T-cell (primary cell): ENCODE data around the gene NSD2. TPM values are rescaled to one million over a fixed set of nuclear protein-coding genes. Genes with fewer than 3 reads are reported as not detected.

Experiments used
- ATAC-seq, 4 experiments: fragments of 200-7000 bp in 3 of 4; fragments of 150-1000 bp in 1 of 4; cut with Tn5 transposase; replicated peaks in 1 of 4; 1 replicate in 3 of 4; 2 replicates in 1 of 4; pipeline ENCODE4 v1.10.0; 2021; ENCODE audit warnings: moderate library complexity in 3 of 4, mild to moderate bottlenecking in 2 of 4, moderate number of reproducible peaks in 1 of 4
- CTCF ChIA-PET, 2 donors: fragments of 300-600 bp; sonication (Branson Sonifier 250); formaldehyde crosslinking; loops; one replicate each; lab custom pipeline; 2022; ENCODE audit warnings: antibody characterized with exemption in 2 of 2; lab: Charles Lee
- POLR2A ChIA-PET, 2 donors: fragments of 300-600 bp; sonication (Branson Sonifier 250); formaldehyde crosslinking; loops; one replicate each; lab custom pipeline; 2022; ENCODE audit warnings: antibody characterized with exemption in 2 of 2; lab: Charles Lee
- DNase-seq, 35 experiments: peaks; one replicate each; pipeline versions ENCODE4 v3.0.0 to v3.0.0-alpha.2; 2013 to 2023
- H3K27ac ChIP-seq: one replicate; pipeline ENCODE4 v1.5.1; 2013; ENCODE audit warnings: low read length
- H3K27me3 ChIP-seq, 2 experiments: replicated peaks in 1 of 2; 1 replicate in 1 of 2; 2 replicates in 1 of 2; pipeline versions ENCODE4 v1.6.1 to v1.7.0; 2013; ENCODE audit warnings: low read length in 1 of 2, mixed read lengths in 1 of 2; ENCODE audit not compliant: control insufficient read depth in 2 of 2, insufficient read depth in 2 of 2; ENCODE audit errors: extremely low read depth in 1 of 2
- H3K36me3 ChIP-seq, 2 donors: 1 replicate in 1 of 2; 2 replicates in 1 of 2; pipeline versions ENCODE4 v1.6.1 to v1.7.0; 2013; ENCODE audit warnings: low read length in 1 of 2; ENCODE audit not compliant: control insufficient read depth in 2 of 2, insufficient read depth in 1 of 2; ENCODE audit errors: extremely low read depth in 1 of 2
- H3K4me1 ChIP-seq, 2 experiments: 1 replicate in 1 of 2; 2 replicates in 1 of 2; pipeline versions ENCODE4 v1.6.1 to v1.7.0; 2013; ENCODE audit warnings: low read length in 2 of 2, mixed read lengths in 1 of 2; ENCODE audit not compliant: insufficient read depth in 2 of 2, control insufficient read depth in 1 of 2; ENCODE audit errors: extremely low read depth in 1 of 2
- H3K4me3 ChIP-seq, 2 donors: 1 replicate in 1 of 2; 2 replicates in 1 of 2; pipeline versions ENCODE4 v1.5.1 to v1.7.0; 2013; ENCODE audit warnings: mild to moderate bottlenecking in 2 of 2, low read length in 1 of 2, moderate library complexity in 1 of 2; ENCODE audit not compliant: control insufficient read depth in 1 of 2; ENCODE audit errors: extremely low read depth in 1 of 2
- H3K9me3 ChIP-seq: 2 replicates; pipeline ENCODE4 v1.7.0; 2013
- H3K27ac Mint-ChIP-seq, 2 donors: one replicate each; pipeline ENCODE4 v1.8.0; 2020 to 2021; ENCODE audit warnings: mild to moderate bottlenecking in 2 of 2, mixed read lengths in 2 of 2
- H3K27me3 Mint-ChIP-seq, 2 donors: one replicate each; pipeline ENCODE4 v1.8.0; 2021 to 2022; ENCODE audit warnings: mixed read lengths in 2 of 2
- H3K36me3 Mint-ChIP-seq: one replicate; pipeline ENCODE4 v1.8.0; 2021; ENCODE audit warnings: mixed read lengths
- H3K4me1 Mint-ChIP-seq, 3 donors: one replicate each; pipeline ENCODE4 v1.8.0; 2020 to 2022; ENCODE audit warnings: mixed read lengths in 3 of 3, mild to moderate bottlenecking in 1 of 3
- H3K4me3 Mint-ChIP-seq, 3 donors: one replicate each; pipeline ENCODE4 v1.8.0; 2020 to 2022; ENCODE audit warnings: mild to moderate bottlenecking in 3 of 3, mixed read lengths in 3 of 3, moderate library complexity in 3 of 3
- H3K9me3 Mint-ChIP-seq, 3 donors: one replicate each; pipeline ENCODE4 v1.8.0; 2020 to 2022; ENCODE audit warnings: mixed read lengths in 3 of 3
- WGBS: methylation state at CpG from one replicate; pipeline ENCODE4 v1.1.5; 2013; ENCODE audit warnings: missing lambda C conversion rate; ENCODE audit not compliant: insufficient coverage; 5-methylcytosine and 5-hydroxymethylcytosine counted together
- total RNA-seq, 35 experiments: library from RNA in 6 of 35; stranded (reverse) in 6 of 35; fragments of 120-200 nt in 1 of 35; gene quantifications; one replicate each; pipeline versions ENCODE4 v1.2.1 to v1.2.4 and lab custom pipeline; 2013 to 2026

The NSD2 gene
- total RNA-seq, 5 donors from 2014 or later (not counting 1 experiment from before 2014, with no cell fraction given) = 40.8 to 55.3 (median 48.3) TPM

GRCh38 chr4:1883583-1883982 lies 12.4 kb downstream of the NSD2 start:
- Mint-ChIP-seq H3K36me3 (peaks cover 5% of the 10 kb centered on the region), H3K27me3 (no peaks in the 10 kb centered on the region), H3K4me3 (no peak overlapping the region), H3K9me3 (no peaks in the 10 kb centered on the region), H3K27ac (no peak overlapping the region), H3K4me1 (peaks cover 35 to 45% (median 41%) of the 10 kb centered on the region in 3 donors)
- Histone ChIP-seq H3K9me3 (no peaks in the 10 kb centered on the region), H3K27me3 (no peaks in the 10 kb centered on the region), H3K4me3 (no peak overlapping the region), H3K36me3 (no peaks in the 10 kb centered on the region), H3K27ac (no peak overlapping the region), H3K4me1 (peaks cover 2 to 7% of the 10 kb centered on the region in 2 experiments)
- CTCF ChIA-PET = interaction anchor here in 1 of 2 donors (0.6 kb wide), 1 partner anchor 1125 kb away, joined by 9 read pairs; no protein-coding TSS in a partner anchor
- 91% methylated on average over 4 of the region's 8 CpGs for WGBS
- ATAC-seq = no peak
- no peak for DNase-seq
- POLR2A ChIA-PET = no interaction called here

GRCh38 chr4:1885414-1885813 lies 14.2 kb downstream of the NSD2 start:
- POLR2A ChIA-PET = no interaction called here
- no peaks in the 10 kb centered on the region for H3K9me3 ChIP-seq
- H3K4me1 Mint-ChIP-seq = peaks cover 28 to 37% (median 29%) of the 10 kb centered on the region in 3 donors
- no peaks in the 10 kb centered on the region for H3K27me3 Mint-ChIP-seq
- H3K36me3 Mint-ChIP-seq = peaks cover 5% of the 10 kb centered on the region
- DNase-seq (no peak), ATAC-seq (no peak)
- WGBS = 100% methylated on average over 1 of the region's 2 CpGs
- no peak overlapping the region for H3K27ac ChIP-seq
- H3K4me1 ChIP-seq = peaks cover 0 to 3% of the 10 kb centered on the region in 2 experiments
- H3K9me3 Mint-ChIP-seq = no peaks in the 10 kb centered on the region
- no peak overlapping the region for H3K4me3 ChIP-seq
- no peaks in the 10 kb centered on the region for H3K36me3 ChIP-seq
- CTCF ChIA-PET = interaction anchor here in 1 of 2 donors (0.6 kb wide), 1 partner anchor 38 kb away, joined by 5 read pairs; no protein-coding TSS in a partner anchor
- H3K4me3 Mint-ChIP-seq = no peak overlapping the region
- H3K27ac Mint-ChIP-seq = no peak overlapping the region
- H3K27me3 ChIP-seq = no peaks in the 10 kb centered on the region

DNA sequence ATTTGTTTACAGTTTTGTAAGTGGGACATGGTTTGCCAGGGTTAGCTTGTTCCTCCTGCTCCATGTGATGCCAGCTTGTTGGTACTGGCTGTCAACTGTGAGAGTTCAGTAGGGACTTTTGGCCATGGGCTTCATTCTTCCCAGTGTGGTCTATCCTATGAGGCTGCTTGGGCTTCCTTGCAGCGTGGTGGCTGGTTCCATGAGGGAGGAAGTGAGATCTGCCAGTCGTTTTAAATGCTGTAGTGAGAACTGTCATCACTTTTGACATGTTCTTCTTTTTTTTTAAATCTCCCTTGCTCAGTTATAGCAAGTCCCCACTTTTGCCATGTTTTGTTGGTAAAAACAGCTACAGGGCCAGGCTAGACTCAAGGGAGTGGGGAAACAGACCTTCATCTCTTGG lies 15.9 kb downstream of the NSD2 start:
- no peaks in the 10 kb centered on the region for H3K27me3 ChIP-seq
- POLR2A ChIA-PET = no interaction called here
- H3K9me3 Mint-ChIP-seq = no peaks in the 10 kb centered on the region
- H3K4me1 ChIP-seq = peaks cover 0 to 3% of the 10 kb centered on the region in 2 experiments
- CTCF ChIA-PET = interaction anchor here (0.6 to 1.0 kb wide), 3 partner anchors 8 to 17 kb away, joined by 3 to 4 read pairs (median 3); no protein-coding TSS in a partner anchor
- ATAC-seq = no peak
- H3K27ac Mint-ChIP-seq = no peak overlapping the region
- H3K36me3 ChIP-seq = no peaks in the 10 kb centered on the region
- no peak overlapping the region for H3K27ac ChIP-seq
- H3K36me3 Mint-ChIP-seq = peaks cover 4% of the 10 kb centered on the region
- H3K4me1 Mint-ChIP-seq = peaks cover 18 to 29% (median 24%) of the 10 kb centered on the region in 3 donors
- H3K27me3 Mint-ChIP-seq = no peaks in the 10 kb centered on the region
- no peaks in the 10 kb centered on the region for H3K9me3 ChIP-seq
- H3K4me3 ChIP-seq = no peak overlapping the region
- no CpG with 5 or more reads among the region's 2 CpGs for WGBS
- no peak for DNase-seq
- H3K4me3 Mint-ChIP-seq = no peak overlapping the region

DNA sequence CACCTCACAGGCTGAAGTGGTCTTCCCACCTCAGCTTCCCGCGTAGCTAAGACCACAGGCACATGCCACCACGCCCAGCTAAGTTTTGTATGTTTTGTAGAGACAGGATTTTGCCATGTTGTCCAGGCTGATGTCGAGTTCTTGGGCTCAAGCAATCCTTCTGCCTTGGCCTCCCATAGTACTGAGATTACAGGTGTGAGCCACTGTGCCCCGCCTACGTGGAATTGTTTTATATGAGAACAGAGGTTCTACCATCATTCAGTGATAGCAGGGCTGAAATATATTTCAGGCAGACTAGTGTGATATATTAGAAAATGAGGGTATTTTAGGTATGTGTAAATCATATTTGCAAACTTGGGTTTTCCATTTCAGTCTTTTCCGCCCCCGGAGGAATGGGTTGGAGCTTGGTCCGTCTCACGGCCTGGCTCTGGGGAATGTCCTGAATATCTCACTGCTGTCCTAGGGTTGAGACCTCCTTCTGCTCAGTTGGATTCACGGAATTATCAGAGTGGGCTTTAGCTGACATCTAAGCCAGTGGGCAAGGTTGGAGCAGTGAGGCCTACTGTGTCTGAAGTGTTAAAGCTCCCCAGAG lies 19.9 kb downstream of the NSD2 start:
- H3K27me3 Mint-ChIP-seq = no peaks in the 10 kb centered on the region
- Histone ChIP-seq H3K9me3 (no peaks in the 10 kb centered on the region), H3K27me3 (no peaks in the 10 kb centered on the region), H3K4me1 (no peaks in the 10 kb centered on the region), H3K4me3 (no peak overlapping the region), H3K36me3 (no peaks in the 10 kb centered on the region), H3K27ac (no peak overlapping the region)
- ChIA-PET POLR2A (interaction anchor here in 1 of 2 donors (0.6 kb wide), 1 partner anchor 83 kb away, joined by 3 read pairs; no protein-coding TSS in a partner anchor), CTCF (interaction anchor here in 1 of 2 donors (0.7 kb wide), 1 partner anchor 31 kb away, joined by 4 read pairs; no protein-coding TSS in a partner anchor)
- peaks cover 9 to 22% (median 10%) of the 10 kb centered on the region in 3 donors for H3K4me1 Mint-ChIP-seq
- H3K9me3 Mint-ChIP-seq = no peaks in the 10 kb centered on the region
- H3K36me3 Mint-ChIP-seq = peaks cover 6% of the 10 kb centered on the region
- 97% methylated on average over 9 of the region's 11 CpGs for WGBS
- H3K4me3 Mint-ChIP-seq = no peak overlapping the region
- ATAC-seq = no peak
- DNase-seq = no peak
- no peak overlapping the region for H3K27ac Mint-ChIP-seq

DNA sequence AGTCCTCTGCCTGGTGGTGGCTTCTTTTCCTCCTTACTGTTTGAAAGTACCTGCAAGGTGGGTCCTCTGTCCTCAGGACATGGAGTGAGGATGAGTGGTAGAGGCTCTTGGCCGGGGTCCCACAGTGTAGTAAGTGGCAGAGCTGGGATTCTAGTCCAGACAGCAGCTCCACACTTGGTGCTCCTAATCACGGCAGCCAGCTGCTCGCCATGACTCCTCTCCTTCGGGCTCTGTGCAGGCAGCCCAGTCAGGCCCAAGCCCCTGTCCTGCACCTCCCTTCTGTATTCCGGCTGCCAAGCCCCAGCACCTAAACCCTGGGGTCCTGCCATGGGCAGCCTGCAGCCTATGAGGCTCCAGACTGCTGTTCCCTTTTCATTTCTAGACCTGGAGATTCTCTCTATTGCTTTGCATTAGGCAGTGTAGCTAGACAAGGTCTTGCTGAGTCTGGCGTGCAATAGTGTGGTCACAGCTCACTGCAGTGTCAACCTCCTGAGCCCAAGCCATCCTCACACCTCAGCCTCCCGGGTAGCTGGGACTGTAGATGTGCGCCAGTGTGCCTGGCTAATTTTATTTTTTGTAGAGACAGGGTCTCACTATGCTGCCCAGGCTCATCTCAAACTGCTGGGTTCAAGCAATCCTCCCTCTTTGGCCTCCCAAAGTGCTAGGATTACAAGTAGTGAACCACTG lies 24.9 kb downstream of the NSD2 start:
- Histone ChIP-seq H3K36me3 (peaks cover 1 to 4% of the 10 kb centered on the region in 2 donors), H3K9me3 (no peaks in the 10 kb centered on the region), H3K27ac (no peak overlapping the region), H3K4me3 (no peak overlapping the region), H3K4me1 (peaks cover 0 to 5% of the 10 kb centered on the region in 2 experiments), H3K27me3 (no peaks in the 10 kb centered on the region)
- WGBS = 96% methylated on average over 6 of the region's 8 CpGs
- CTCF ChIA-PET = no interaction called here
- no peak for DNase-seq
- peaks cover 8 to 13% (median 11%) of the 10 kb centered on the region in 3 donors for H3K4me1 Mint-ChIP-seq
- peak overlapping the region in 1 of 2 donors; percentile 43 for H3K27ac Mint-ChIP-seq
- no peak overlapping the region for H3K4me3 Mint-ChIP-seq
- POLR2A ChIA-PET = no interaction called here
- no peaks in the 10 kb centered on the region for H3K9me3 Mint-ChIP-seq
- no peaks in the 10 kb centered on the region for H3K27me3 Mint-ChIP-seq
- peaks cover 10% of the 10 kb centered on the region for H3K36me3 Mint-ChIP-seq
- ATAC-seq = no peak

DNA sequence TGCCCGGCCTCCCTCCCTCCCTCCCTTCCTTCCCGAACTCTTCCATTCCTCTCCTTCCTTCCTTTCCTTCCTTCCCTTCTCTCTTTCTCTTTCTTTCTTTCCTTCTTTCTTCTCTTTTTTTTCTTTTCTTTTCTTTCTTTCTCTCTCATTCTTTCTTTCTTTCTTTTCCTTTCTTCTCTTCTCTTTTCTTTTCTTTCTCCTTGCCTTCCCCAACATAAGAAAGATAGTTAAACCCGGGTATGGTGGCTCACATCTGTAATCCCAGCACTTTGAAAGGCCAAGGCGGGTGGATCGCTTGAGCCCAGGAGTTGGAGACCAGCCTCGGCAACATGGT lies 25.4 kb downstream of the NSD2 start:
- POLR2A ChIA-PET = no interaction called here
- Mint-ChIP-seq H3K36me3 (peaks cover 11% of the 10 kb centered on the region), H3K27ac (no peak overlapping the region), H3K27me3 (no peaks in the 10 kb centered on the region), H3K4me3 (no peak overlapping the region), H3K9me3 (no peaks in the 10 kb centered on the region), H3K4me1 (peaks cover 6 to 12% (median 11%) of the 10 kb centered on the region in 3 donors)
- peaks cover 0 to 5% of the 10 kb centered on the region in 2 experiments for H3K4me1 ChIP-seq
- WGBS = 100% methylated on average over 3 of the region's 6 CpGs
- DNase-seq (no peak), ATAC-seq (no peak)
- no peaks in the 10 kb centered on the region for H3K27me3 ChIP-seq
- no peak overlapping the region for H3K4me3 ChIP-seq
- peaks cover 6 to 9% of the 10 kb centered on the region in 2 donors for H3K36me3 ChIP-seq
- H3K27ac ChIP-seq = no peak overlapping the region
- no peaks in the 10 kb centered on the region for H3K9me3 ChIP-seq
- CTCF ChIA-PET = interaction anchor here in 1 of 2 donors (0.7 kb wide), 1 partner anchor 10 kb away, joined by 3 read pairs; no protein-coding TSS in a partner anchor
